Astrocyte of the spinal cord (primary cell): ENCODE results near the gene FAM168A.

Experiments
- DNase-seq: peaks from one replicate; pipeline ENCODE4 v3.0.0; 2011; ENCODE audit warnings: low read depth, low spot score
- H3K4me3 ChIP-seq: 2 replicates; pipeline ENCODE4 v1.5.1; 2011; ENCODE audit warnings: low read depth, mild to moderate bottlenecking, low read length, moderate library complexity
- CTCF ChIP-seq: IDR thresholded peaks from 2 replicates; pipeline ENCODE4 v1.5.1; 2012; ENCODE audit warnings: low read depth, mild to moderate bottlenecking, low read length, inconsistent platforms
- in situ Hi-C: cut with HindIII; loops from 2 replicates; pipeline ENCODE4 v1.10.0; 2017; ENCODE audit warnings: low sequenced_read_pairs

FAM168A gene

DNA sequence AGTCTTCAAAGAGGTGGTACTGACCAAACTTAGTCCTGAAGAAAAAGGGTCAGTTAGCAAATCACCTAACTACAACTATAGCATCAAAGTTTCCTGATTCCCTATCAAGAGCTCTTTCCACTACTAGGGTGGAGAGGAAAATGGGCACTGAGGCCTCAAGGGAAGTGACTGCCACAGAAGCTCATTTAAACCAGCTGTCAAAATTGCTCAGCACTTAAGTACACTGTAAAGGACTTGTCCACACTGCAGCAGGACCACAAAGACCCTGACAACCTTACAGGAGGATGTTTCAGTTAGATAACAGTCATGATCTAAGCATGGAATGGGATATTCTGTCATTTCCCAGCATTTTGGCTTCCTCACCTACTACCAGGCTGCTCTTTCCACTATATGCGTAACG lies 33.0 kb downstream of the FAM168A start:
- DNase-seq, result no peak
- H3K4me3 ChIP-seq, result no peak overlapping the region
- in situ Hi-C loops, result no loop called here
- TF ChIP-seq CTCF, result no peak

DNA sequence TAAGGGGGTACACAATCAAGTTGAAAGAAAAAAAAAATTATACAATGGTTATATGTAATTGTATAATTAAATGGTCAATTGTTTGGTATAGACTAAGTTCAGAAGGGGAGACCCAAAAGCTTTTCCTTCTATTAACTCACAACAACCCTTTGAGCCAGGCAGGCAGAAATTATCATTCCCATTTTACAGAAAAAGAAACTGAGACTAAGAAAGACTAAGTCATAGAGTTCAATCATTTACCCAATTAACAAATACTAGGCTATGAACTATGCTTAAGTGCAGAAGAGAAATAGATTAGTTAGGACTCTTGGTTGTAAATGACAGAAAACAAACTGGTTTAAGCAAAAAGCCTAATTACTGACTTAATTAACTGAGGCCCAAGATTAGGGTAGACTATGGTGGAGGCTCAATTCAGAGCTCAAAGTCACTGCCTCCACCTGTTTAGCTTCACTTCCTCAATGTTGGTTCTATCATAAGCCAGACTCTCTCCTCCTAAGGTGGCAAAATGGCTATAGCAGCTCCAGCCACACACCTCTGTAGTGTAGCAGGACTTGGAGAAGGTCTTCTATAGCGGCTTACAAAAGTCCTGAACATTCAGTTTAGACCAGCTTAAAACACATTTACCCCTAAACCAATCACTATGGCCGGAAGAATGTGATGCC lies 34.2 kb downstream of the FAM168A start:
- no peak for DNase-seq
- in situ Hi-C loops, result no loop called here
- H3K4me3 ChIP-seq, result no peak overlapping the region
- no peak for TF ChIP-seq CTCF

DNA sequence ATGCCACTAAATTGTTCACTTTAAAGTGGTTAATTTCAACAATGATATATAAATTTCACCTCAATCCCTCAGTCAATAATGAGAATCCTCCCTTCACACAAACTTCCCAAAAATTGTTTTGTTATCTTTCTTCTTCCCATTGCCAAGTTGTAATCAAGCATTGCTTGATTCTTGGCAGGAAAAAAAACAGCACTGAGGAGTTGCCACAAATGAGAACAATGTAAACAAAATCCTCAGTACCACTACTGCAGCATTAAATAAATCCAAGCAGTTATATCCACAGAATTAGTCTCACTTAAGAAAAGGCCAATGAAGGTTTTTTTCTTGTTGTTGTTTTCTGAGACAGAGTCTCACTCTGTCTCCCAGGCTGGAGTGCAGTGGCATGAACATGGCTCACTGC lies 38.2 kb downstream of the FAM168A start:
- no peak for TF ChIP-seq CTCF
- in situ Hi-C loops, result no loop called here
- no peak overlapping the region for H3K4me3 ChIP-seq

GRCh38 chr11:73556966-73557365 lies 40.9 kb downstream of the FAM168A start:
- no peak overlapping the region for H3K4me3 ChIP-seq
- TF ChIP-seq CTCF, result no peak
- in situ Hi-C loops, result no loop called here
- DNase-seq, result no peak

More for the DNA sequence above, 38.2 kb downstream of the FAM168A start:
- DNase-seq, result no peak

- DNase-seq, result no peak
Measured at GRCh38 chr11:73555615-73556014, 42.3 kb downstream of the FAM168A start.

DNA sequence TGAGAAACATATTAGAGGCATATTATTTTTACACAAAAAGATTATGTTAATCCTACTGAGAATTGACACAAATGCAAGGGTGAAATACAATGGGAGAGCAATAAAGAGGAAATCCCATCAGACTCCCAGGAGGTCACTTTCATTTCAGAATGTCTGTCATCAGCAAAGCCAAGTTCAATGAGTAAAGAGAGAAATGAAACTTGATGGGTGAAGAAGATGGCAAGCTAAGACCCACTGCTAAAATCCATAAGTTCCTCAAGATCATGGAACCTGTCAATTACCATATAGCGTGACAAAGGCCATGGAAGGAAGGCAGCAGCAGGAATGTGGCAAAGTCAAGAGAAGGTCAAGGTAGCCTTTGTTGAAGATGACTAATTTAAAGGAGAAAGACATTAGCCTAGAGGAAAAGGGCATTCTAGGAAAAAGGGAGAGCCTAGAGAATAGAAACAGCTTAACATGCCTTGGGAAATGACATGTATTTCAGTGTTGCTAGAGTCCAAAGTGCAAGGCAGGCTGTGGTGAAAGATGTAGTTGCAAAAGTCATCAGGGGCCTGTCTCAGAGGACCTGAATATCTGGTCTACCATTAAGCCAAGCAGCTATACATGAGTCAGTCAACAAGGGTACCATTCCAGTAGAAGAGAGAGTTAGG lies 43.1 kb downstream of the FAM168A start:
- in situ Hi-C loops, result no loop called here
- no peak for TF ChIP-seq CTCF

More at GRCh38 chr11:73555615-73556014, 42.3 kb downstream of the FAM168A start:
- no peak for TF ChIP-seq CTCF
- H3K4me3 ChIP-seq, result no peak overlapping the region
- in situ Hi-C loops, result no loop called here

More for the DNA sequence above, 43.1 kb downstream of the FAM168A start:
- no peak overlapping the region for H3K4me3 ChIP-seq
- DNase-seq, result no peak
